PFSK-1 (cell line): ENCODE results near the gene WIF1.

ENCODE experiments used
- FOXP2 ChIP-seq: optimal IDR thresholded peaks from 2 replicates; pipeline ENCODE3; 2011; ENCODE audit warnings: borderline replicate concordance, control low read depth, inconsistent platforms; ENCODE audit not compliant: insufficient read depth; ENCODE audit errors: extremely low read length, extremely low read depth
- POLR2AphosphoS5 ChIP-seq: IDR thresholded peaks from 2 replicates; pipeline ENCODE4 v1.6.1; 2012; ENCODE audit warnings: low read depth, mild to moderate bottlenecking, control low read depth, low read length, moderate library complexity
- REST ChIP-seq, 2 experiments: IDR thresholded peaks; 2 replicates each; pipeline versions ENCODE4 v1.6.1 to v1.8.0; 2011 to 2012; ENCODE audit warnings: low read depth in 2 of 2, low read length in 2 of 2, control low read depth in 1 of 2, inconsistent platforms in 1 of 2, mild to moderate bottlenecking in 1 of 2, moderate library complexity in 1 of 2; ENCODE audit not compliant: insufficient read depth in 1 of 2
- SIN3A ChIP-seq: IDR thresholded peaks from 2 replicates; pipeline ENCODE4 v1.6.1; 2012; ENCODE audit warnings: mild to moderate bottlenecking, low read length, moderate library complexity, borderline replicate concordance; ENCODE audit not compliant: insufficient read depth
- TAF1 ChIP-seq: IDR thresholded peaks from 2 replicates; pipeline ENCODE4 v1.6.1; 2012; ENCODE audit warnings: low read length, control low read depth, borderline replicate concordance; ENCODE audit not compliant: insufficient read depth

Gene WIF1

GRCh38 chr12:65082406-65082805 lies 38.7 kb downstream of the WIF1 start:
- TF ChIP-seq POLR2AphosphoS5 (no peak), TAF1 (no peak), FOXP2 (no peak), REST (IDR thresholded peaks at IDR 0.05; ENCODE audit: insufficient read depth in 1 of 2, low read depth in 2 of 2, low read length in 2 of 2) (no peak), SIN3A (no peak)

DNA sequence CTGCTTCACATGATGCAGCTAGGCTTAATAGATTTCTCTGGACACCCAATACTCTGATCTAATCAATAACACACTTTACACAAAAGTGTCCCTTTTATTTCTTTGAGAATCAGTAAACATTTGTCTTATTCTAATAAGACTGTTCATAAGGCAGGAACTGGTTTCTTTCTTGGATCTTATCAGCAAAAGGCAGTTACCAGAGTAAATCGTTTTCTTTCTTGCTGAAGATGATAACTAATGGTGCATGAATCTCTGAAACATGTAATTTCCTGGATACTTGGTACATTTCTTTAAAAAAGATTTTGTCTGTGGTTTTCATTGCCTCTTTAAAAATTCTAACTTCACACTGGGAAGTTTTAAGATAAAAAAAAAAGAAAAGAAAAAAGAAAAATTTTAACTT lies 39.6 kb downstream of the WIF1 start:
- TF ChIP-seq SIN3A (no peak), POLR2AphosphoS5 (no peak), TAF1 (no peak), REST (IDR thresholded peaks at IDR 0.05; ENCODE audit: insufficient read depth in 1 of 2, low read depth in 2 of 2, low read length in 2 of 2) (no peak), FOXP2 (no peak)

DNA sequence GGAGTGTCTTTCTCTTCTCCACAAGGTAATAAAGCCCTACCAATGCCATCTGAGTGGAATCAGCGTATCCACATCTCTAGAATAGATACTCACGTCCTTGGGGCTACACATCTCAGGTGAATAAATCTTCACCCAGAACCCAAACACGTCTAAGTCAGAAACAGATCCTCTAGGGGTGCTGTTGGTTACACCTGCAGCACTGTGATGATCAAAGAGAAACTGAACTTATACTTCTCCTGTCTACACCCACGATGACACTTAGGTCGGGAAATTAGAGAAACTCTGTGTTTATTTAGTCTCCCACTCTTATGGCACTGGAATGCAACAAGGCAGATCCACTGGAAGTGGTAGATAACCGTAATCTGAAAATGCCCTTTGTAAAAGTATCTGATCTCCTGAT lies 46.2 kb downstream of the WIF1 start:
- no peak for TF ChIP-seq POLR2AphosphoS5
- TF ChIP-seq FOXP2, result no peak
- no peak for TF ChIP-seq REST (IDR thresholded peaks at IDR 0.05; ENCODE audit: insufficient read depth in 1 of 2, low read depth in 2 of 2, low read length in 2 of 2)
- TF ChIP-seq SIN3A, result no peak
- no peak for TF ChIP-seq TAF1

- TF ChIP-seq TAF1 (no peak), REST (IDR thresholded peaks at IDR 0.05; ENCODE audit: insufficient read depth in 1 of 2, low read depth in 2 of 2, low read length in 2 of 2) (no peak), FOXP2 (no peak), SIN3A (no peak), POLR2AphosphoS5 (no peak)
These were observed 51.8 kb downstream of the WIF1 start for GRCh38 chr12:65069336-65069735.

DNA sequence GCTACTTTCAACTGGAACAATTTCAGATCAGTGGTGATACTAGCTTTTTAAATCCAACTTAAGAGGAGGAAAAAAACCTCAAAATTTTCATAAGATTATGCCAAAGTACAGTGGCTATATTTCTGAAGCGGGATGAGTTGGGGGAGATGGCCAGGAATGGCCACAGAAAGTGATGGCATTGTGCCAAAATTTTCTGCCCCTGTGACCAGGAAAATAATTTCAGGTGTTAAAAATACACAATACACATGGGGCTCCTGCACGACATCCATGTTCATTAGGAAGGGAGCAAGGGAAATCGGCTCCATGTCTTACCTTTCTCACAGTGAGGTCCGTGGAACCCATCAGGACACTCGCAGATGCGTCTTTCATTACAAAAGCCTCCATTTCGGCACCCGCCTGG lies 53.7 kb downstream of the WIF1 start:
- TF ChIP-seq SIN3A, result no peak
- TF ChIP-seq TAF1, result no peak
- TF ChIP-seq REST (IDR thresholded peaks at IDR 0.05; ENCODE audit: insufficient read depth in 1 of 2, low read depth in 2 of 2, low read length in 2 of 2), result no peak
- TF ChIP-seq POLR2AphosphoS5, result no peak
- TF ChIP-seq FOXP2, result no peak
